Naive thymus-derived CD8-positive, alpha-beta T cell (primary cell): ENCODE data around the gene CCR8. TPM values are rescaled to one million over a fixed set of nuclear protein-coding genes. Genes with fewer than 3 reads are reported as not detected.

Experiments
- ATAC-seq, 2 donors: fragments of 150-1000 bp; cut with Tn5 transposase in 1 of 2; sonication (Bioruptor Pico), chemical (Tn5 transposase) in 1 of 2; 1 replicate in 1 of 2; 2 replicates in 1 of 2; pipeline ENCODE4 v1.10.0; 2021; ENCODE audit warnings: mild to moderate bottlenecking in 2 of 2, moderate library complexity in 2 of 2
- POLR2A ChIA-PET: fragments of 350-600 bp; sonication (Branson Sonifier 250); formaldehyde crosslinking; loops from one replicate; lab custom pipeline; 2021; ENCODE audit warnings: antibody characterized with exemption; lab: Charles Lee
- DNase-seq, 10 donors: peaks; one replicate each; pipeline versions ENCODE4 v3.0.0 to v3.0.0-alpha.2; 2020 to 2022
- H3K27ac Mint-ChIP-seq, 10 donors: one replicate each; pipeline ENCODE4 v1.8.0; 2020 to 2022; ENCODE audit warnings: mild to moderate bottlenecking in 10 of 10, mixed read lengths in 10 of 10, moderate library complexity in 4 of 10, inconsistent platforms in 1 of 10
- H3K27me3 Mint-ChIP-seq, 5 donors: one replicate each; pipeline ENCODE4 v1.8.0; 2021 to 2022; ENCODE audit warnings: mixed read lengths in 5 of 5
- H3K36me3 Mint-ChIP-seq, 3 donors: one replicate each; pipeline ENCODE4 v1.8.0; 2020 to 2022; ENCODE audit warnings: mixed read lengths in 3 of 3, mild to moderate bottlenecking in 2 of 3, inconsistent platforms in 1 of 3
- H3K4me1 Mint-ChIP-seq, 4 donors: one replicate each; pipeline ENCODE4 v1.8.0; 2021 to 2022; ENCODE audit warnings: mixed read lengths in 4 of 4
- H3K4me3 Mint-ChIP-seq, 10 donors: one replicate each; pipeline ENCODE4 v1.8.0; 2020 to 2022; ENCODE audit warnings: mild to moderate bottlenecking in 10 of 10, mixed read lengths in 10 of 10, moderate library complexity in 6 of 10, inconsistent platforms in 1 of 10
- H3K9me3 Mint-ChIP-seq, 9 donors: one replicate each; pipeline ENCODE4 v1.8.0; 2020 to 2022; ENCODE audit warnings: mixed read lengths in 9 of 9, mild to moderate bottlenecking in 3 of 9, inconsistent platforms in 1 of 9, moderate library complexity in 1 of 9
- polyA plus RNA-seq, 3 donors: library from polyadenylated mRNA; unstranded; fragments of 300-500 nt; fragmentation: Illumina TruSeq; gene quantifications; one replicate each; pipeline ENCODE4 v1.2.3, GENCODE V29; 2021
- total RNA-seq, 8 experiments: library from RNA in 2 of 8; stranded (reverse) in 2 of 8; gene quantifications; one replicate each; pipeline ENCODE4 v1.2.3 and lab custom pipeline; 2021 to 2026

The CCR8 gene
- total RNA-seq: not detected
- under 1 TPM in 1 of 3 donors, not detected in 2; 0.24 TPM for polyA plus RNA-seq
- total RNA-seq (lab: John Stamatoyannopoulos, UW): 0 reads per million in 6 experiments

GRCh38 chr3:39329493-39329892 is at the start of gene CCR8:
TSS of gene CCR8 (plus strand) at chr3:39329709. CDS start at chr3:39332332, 2,623 bp downstream.
- Mint-ChIP-seq H3K27ac (peak within 1 kb of the TSS in 1 of 10 donors; percentile 27), H3K4me1 (peaks cover 0 to 7% (median 3%) of the 10 kb centered on the region in 4 donors), H3K27me3 (no peaks in the 10 kb centered on the region), H3K36me3 (peaks cover 0 to under 1% (median 0%) of the 10 kb centered on the region in 3 donors), H3K9me3 (no peaks in the 10 kb centered on the region), H3K4me3 (peak within 1 kb of the TSS in 2 of 10 donors; percentile 46 to 73)
- ATAC-seq (no peak), DNase-seq (no peak)
- POLR2A ChIA-PET: no interaction called here

- no peak for ATAC-seq
- Mint-ChIP-seq H3K27ac (peak within 1 kb of the TSS in 4 of 10 donors; percentile 12 to 91 (median 48)), H3K36me3 (no peaks in the 10 kb centered on the region), H3K9me3 (no peaks in the 10 kb centered on the region), H3K4me1 (peaks cover 5 to 52% (median 6%) of the 10 kb centered on the region in 4 donors), H3K27me3 (peaks cover 0 to 17% (median 2%) of the 10 kb centered on the region in 5 donors), H3K4me3 (peak within 1 kb of the TSS in 7 of 10 donors; percentile 4 to 93 (median 43))
- POLR2A ChIA-PET: interaction anchor here (1.1 kb wide), 1 partner anchor 13 kb away, joined by 4 read pairs; no protein-coding TSS in a partner anchor
- no peak for DNase-seq
Observed at GRCh38 chr3:39279745-39280517, 49.6 kb upstream of the CCR8 start, which contains the start of gene CX3CR1. TSS of gene CX3CR1 (minus strand) at chr3:39280036. CDS start at chr3:39266509, 13,527 bp downstream.

DNA sequence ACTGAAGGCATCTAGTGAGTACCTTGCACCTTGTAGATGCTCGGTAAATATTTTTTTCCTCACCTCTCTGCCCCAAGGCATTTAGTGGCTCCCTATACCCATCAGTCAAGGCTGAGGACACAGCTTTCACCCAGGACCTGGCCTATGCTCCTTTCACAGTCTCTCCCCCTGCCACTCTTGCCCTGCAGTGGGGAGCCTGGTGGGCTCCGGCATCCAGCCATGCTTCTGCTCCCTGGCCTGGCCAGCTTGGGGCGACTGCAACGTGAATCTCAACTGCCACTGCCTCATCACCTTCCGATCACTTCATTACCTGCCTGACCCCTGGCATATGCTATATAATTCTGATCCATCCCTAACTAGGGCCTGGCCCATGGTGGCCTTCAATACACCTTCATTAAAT is 48.9 kb upstream of the CCR8 start:
- POLR2A ChIA-PET: interaction anchor here (1.1 kb wide), 1 partner anchor 13 kb away, joined by 4 read pairs; no protein-coding TSS in a partner anchor
- H3K9me3 Mint-ChIP-seq: no peaks in the 10 kb centered on the region
- DNase-seq (no peak), ATAC-seq (no peak)
- peak overlapping the region in 3 of 10 donors; percentile 70 to 89 (median 84) for H3K4me3 Mint-ChIP-seq
- H3K4me1 Mint-ChIP-seq: peaks cover 5 to 52% (median 6%) of the 10 kb centered on the region in 4 donors
- peak overlapping the region in 3 of 10 donors; percentile 12 to 85 (median 73) for H3K27ac Mint-ChIP-seq
- H3K36me3 Mint-ChIP-seq: no peaks in the 10 kb centered on the region
- H3K27me3 Mint-ChIP-seq: peaks cover 0 to 13% (median 2%) of the 10 kb centered on the region in 5 donors

- Mint-ChIP-seq H3K27ac (peak overlapping the region in 5 of 10 donors; percentile 18 to 85 (median 41)), H3K36me3 (no peaks in the 10 kb centered on the region), H3K9me3 (no peaks in the 10 kb centered on the region), H3K4me3 (peak overlapping the region in 5 of 10 donors; percentile 40 to 89 (median 70)), H3K27me3 (peaks cover 0 to 7% (median 0%) of the 10 kb centered on the region in 5 donors), H3K4me1 (peaks cover 3 to 44% (median 5%) of the 10 kb centered on the region in 4 donors)
- ATAC-seq: no peak
- no peak for DNase-seq
- POLR2A ChIA-PET: no interaction called here
Observed at GRCh38 chr3:39281533-39281932, 48.0 kb upstream of the CCR8 start.

GRCh38 chr3:39282057-39282456 is 47.5 kb upstream of the CCR8 start:
- H3K27me3 Mint-ChIP-seq: peaks cover 0 to 5% (median 0%) of the 10 kb centered on the region in 5 donors
- peak overlapping the region in 3 of 10 donors; percentile 19 to 85 (median 32) for H3K27ac Mint-ChIP-seq
- H3K4me1 Mint-ChIP-seq: peaks cover 0 to 44% (median 3%) of the 10 kb centered on the region in 4 donors
- H3K36me3 Mint-ChIP-seq: no peaks in the 10 kb centered on the region
- no peaks in the 10 kb centered on the region for H3K9me3 Mint-ChIP-seq
- DNase-seq (no peak), ATAC-seq (no peak)
- POLR2A ChIA-PET: no interaction called here
- peak overlapping the region in 2 of 10 donors; percentile 84 to 89 for H3K4me3 Mint-ChIP-seq

- POLR2A ChIA-PET: no interaction called here
- no peak overlapping the region for H3K4me3 Mint-ChIP-seq
Observed at GRCh38 chr3:39284457-39284881, 45.0 kb upstream of the CCR8 start.

GRCh38 chr3:39285332-39285731 is 44.2 kb upstream of the CCR8 start:
- ATAC-seq (no peak), DNase-seq (no peak)
- POLR2A ChIA-PET: no interaction called here
- Mint-ChIP-seq H3K27ac (no peak overlapping the region), H3K36me3 (no peaks in the 10 kb centered on the region), H3K27me3 (peaks cover 0 to 5% (median 0%) of the 10 kb centered on the region in 5 donors), H3K4me3 (no peak overlapping the region), H3K9me3 (no peaks in the 10 kb centered on the region), H3K4me1 (peaks cover 7 to 58% (median 13%) of the 10 kb centered on the region in 4 donors)

More at GRCh38 chr3:39284457-39284881, 45.0 kb upstream of the CCR8 start:
- Mint-ChIP-seq H3K27ac (peak overlapping the region in 2 of 10 donors; percentile 2 to 17), H3K9me3 (no peaks in the 10 kb centered on the region), H3K4me1 (peaks cover 7 to 58% (median 11%) of the 10 kb centered on the region in 4 donors), H3K27me3 (peaks cover 0 to 5% (median 0%) of the 10 kb centered on the region in 5 donors), H3K36me3 (no peaks in the 10 kb centered on the region)
- ATAC-seq (no peak), DNase-seq (no peak)

DNA sequence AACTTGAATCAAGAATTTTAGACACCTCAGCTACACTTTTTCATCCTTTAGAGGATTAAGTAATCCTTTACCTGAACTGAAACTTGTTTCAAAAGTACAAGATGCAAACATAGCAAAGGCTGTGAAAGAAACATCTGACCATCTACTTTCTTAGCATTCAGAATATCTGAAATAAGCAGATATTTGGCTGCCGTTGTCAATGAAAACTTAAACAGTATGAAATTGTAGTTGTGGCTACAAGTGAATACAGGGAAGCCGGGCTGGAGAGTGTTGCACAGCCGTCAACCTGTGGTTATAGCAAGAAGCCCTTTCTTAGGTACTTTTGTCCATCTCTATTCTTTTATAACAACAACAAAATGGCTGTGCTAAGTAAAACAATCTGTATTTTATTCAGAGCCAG is 42.7 kb upstream of the CCR8 start:
- Mint-ChIP-seq H3K4me3 (no peak overlapping the region), H3K9me3 (no peaks in the 10 kb centered on the region), H3K4me1 (peaks cover 6 to 50% (median 13%) of the 10 kb centered on the region in 4 donors), H3K27me3 (peaks cover 0 to under 1% (median 0%) of the 10 kb centered on the region in 5 donors), H3K27ac (no peak overlapping the region), H3K36me3 (no peaks in the 10 kb centered on the region)
- DNase-seq (no peak), ATAC-seq (no peak)
- POLR2A ChIA-PET: interaction anchor here (0.6 to 0.8 kb wide), 2 partner anchors 8 to 182 kb away, joined by 3 read pairs; no protein-coding TSS in a partner anchor

GRCh38 chr3:39287216-39288164 is 42.0 kb upstream of the CCR8 start:
- POLR2A ChIA-PET: interaction anchor here (0.6 to 1.2 kb wide), 3 partner anchors 71 to 183 kb away, joined by 3 to 5 read pairs (median 3); no protein-coding TSS in a partner anchor
- Mint-ChIP-seq H3K9me3 (no peaks in the 10 kb centered on the region), H3K4me1 (peaks cover 6 to 46% (median 19%) of the 10 kb centered on the region in 4 donors), H3K27me3 (no peaks in the 10 kb centered on the region), H3K27ac (peak overlapping the region in 2 of 10 donors; percentile 23 to 65), H3K4me3 (no peak overlapping the region), H3K36me3 (no peaks in the 10 kb centered on the region)
- DNase-seq (no peak), ATAC-seq (no peak)

GRCh38 chr3:39288300-39288808 is 41.2 kb upstream of the CCR8 start:
- H3K27me3 Mint-ChIP-seq: no peaks in the 10 kb centered on the region
- H3K4me1 Mint-ChIP-seq: peaks cover 6 to 48% (median 23%) of the 10 kb centered on the region in 4 donors
- H3K4me3 Mint-ChIP-seq: no peak overlapping the region
- H3K36me3 Mint-ChIP-seq: no peaks in the 10 kb centered on the region
- peak; percentile 56 to 87 (median 75) for DNase-seq
- no peaks in the 10 kb centered on the region for H3K9me3 Mint-ChIP-seq
- peak overlapping the region in 8 of 10 donors; percentile 4 to 65 (median 36) for H3K27ac Mint-ChIP-seq
- ATAC-seq: peak; percentile 93 to 97
- POLR2A ChIA-PET: interaction anchor here (1.0 to 1.2 kb wide), 2 partner anchors 72 to 162 kb away, joined by 3 to 5 read pairs; no protein-coding TSS in a partner anchor

DNA sequence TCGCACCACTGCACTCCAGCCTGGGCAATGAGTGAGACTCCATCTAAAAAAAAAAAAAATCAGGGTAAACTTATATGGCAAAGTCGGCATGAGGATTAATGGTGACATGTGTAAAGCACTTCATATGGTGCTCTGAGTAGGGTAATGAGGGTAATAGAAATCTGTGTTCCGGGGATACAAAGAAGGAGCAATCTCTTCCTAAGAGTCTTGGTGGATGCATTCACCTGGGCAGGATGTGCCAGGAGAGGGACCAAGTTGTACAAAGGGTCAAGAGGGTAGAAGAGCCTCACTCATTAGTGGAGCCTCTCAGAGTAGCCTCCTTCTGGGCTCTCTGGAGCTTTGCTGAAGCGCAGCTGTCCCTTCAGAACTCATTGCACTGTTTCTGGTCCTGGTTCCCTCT is 40.4 kb upstream of the CCR8 start:
- ATAC-seq (no peak), DNase-seq (no peak)
- Mint-ChIP-seq H3K9me3 (no peaks in the 10 kb centered on the region), H3K4me3 (no peak overlapping the region), H3K36me3 (no peaks in the 10 kb centered on the region), H3K27ac (peak overlapping the region in 3 of 10 donors; percentile 22 to 50 (median 38)), H3K27me3 (no peaks in the 10 kb centered on the region), H3K4me1 (peaks cover 10 to 52% (median 30%) of the 10 kb centered on the region in 4 donors)
- POLR2A ChIA-PET: interaction anchor here (1.2 kb wide), 1 partner anchor 163 kb away, joined by 5 read pairs; no protein-coding TSS in a partner anchor
